IMR-90 (cell line): ENCODE data around the gene CSGALNACT2. TPM values are rescaled to one million over a fixed set of nuclear protein-coding genes. Genes with fewer than 3 reads are reported as not detected.

Experiments
- ATAC-seq: fragments of 200-7000 bp; cut with Tn5 transposase; 2 replicates; pipeline ENCODE4 v1.9.1; 2020; ENCODE audit warnings: low read depth, mild to moderate bottlenecking, moderate library complexity
- BruUV-seq: library from RNA; stranded (reverse); fragments of 400-500 nt; replicated peaks from 2 replicates; lab custom pipeline; 2021; lab: Mats Ljungman, UMichigan
- CTCF ChIA-PET: fragments of 300-600 bp; formaldehyde crosslinking; extraction: SDS; loops from one replicate; lab custom pipeline; 2021; ENCODE audit warnings: antibody characterized with exemption; lab: Yijun Ruan, JAX
- POLR2A ChIA-PET: fragments of 300-600 bp; sonication (Branson Sonifier 250); formaldehyde crosslinking; loops from one replicate; lab custom pipeline; 2022; ENCODE audit warnings: antibody characterized with exemption; ENCODE audit not compliant: unreplicated experiment; lab: Charles Lee
- DNase-seq: peaks from one replicate; pipeline ENCODE4 v3.0.0; 2013
- H2AFZ ChIP-seq: replicated peaks from 2 replicates; pipeline ENCODE3; 2013; ENCODE audit warnings: low read length, mild to moderate bottlenecking; ENCODE audit not compliant: poor library complexity
- H2AK5ac ChIP-seq: 2 replicates; pipeline ENCODE4 v1.6.1; 2013; ENCODE audit warnings: low read depth, low read length, inconsistent platforms
- H2AK9ac ChIP-seq: replicated peaks from 2 replicates; pipeline ENCODE3; 2013; ENCODE audit warnings: mild to moderate bottlenecking, low read depth, low read length, moderate library complexity; ENCODE audit not compliant: poor library complexity
- H2BK120ac ChIP-seq: 2 replicates; pipeline ENCODE4 v1.6.1; 2013; ENCODE audit warnings: low read depth, low read length, inconsistent platforms
- H2BK15ac ChIP-seq: 3 replicates; pipeline ENCODE4 v1.6.1; 2013; ENCODE audit warnings: low read depth, low read length, inconsistent platforms
- H2BK20ac ChIP-seq: 2 replicates; pipeline ENCODE4 v1.6.1; 2013; ENCODE audit warnings: low read depth, mild to moderate bottlenecking, inconsistent platforms, low read length, moderate library complexity
- H2BK5ac ChIP-seq: 2 replicates; pipeline ENCODE4 v1.6.1; 2013; ENCODE audit warnings: mild to moderate bottlenecking, low read depth, low read length, inconsistent platforms; ENCODE audit not compliant: poor library complexity, severe bottlenecking
- H3K14ac ChIP-seq: replicated peaks from 2 replicates; pipeline ENCODE4 v1.6.1; 2013; ENCODE audit warnings: low read depth, low read length, inconsistent platforms
- H3K18ac ChIP-seq: 2 replicates; pipeline ENCODE4 v1.6.1; 2013; ENCODE audit warnings: low read depth, low read length, control low read depth
- H3K23ac ChIP-seq: 2 replicates; pipeline ENCODE4 v1.6.1; 2013; ENCODE audit warnings: low read depth, low read length, inconsistent platforms
- H3K27ac ChIP-seq: 2 replicates; pipeline ENCODE4 v1.5.1; 2013; ENCODE audit warnings: mild to moderate bottlenecking, control low read depth, low read length; ENCODE audit not compliant: insufficient read depth
- H3K27me3 ChIP-seq: 2 replicates; pipeline ENCODE4 v1.6.1; 2013; ENCODE audit warnings: low read length; ENCODE audit not compliant: control insufficient read depth, insufficient read depth
- H3K36me3 ChIP-seq: 2 replicates; pipeline ENCODE4 v1.6.1; 2013; ENCODE audit warnings: low read length, mixed read lengths; ENCODE audit not compliant: control insufficient read depth, insufficient read depth
- H3K4ac ChIP-seq: 2 replicates; pipeline ENCODE4 v1.6.1; 2013; ENCODE audit warnings: low read depth, low read length, inconsistent platforms
- H3K4me1 ChIP-seq: 2 replicates; pipeline ENCODE4 v1.6.1; 2013; ENCODE audit warnings: low read length, mixed read lengths; ENCODE audit not compliant: control insufficient read depth, insufficient read depth
- H3K4me2 ChIP-seq: 2 replicates; pipeline ENCODE4 v1.6.1; 2013; ENCODE audit warnings: low read depth, mild to moderate bottlenecking, control low read depth, low read length, moderate library complexity
- H3K4me3 ChIP-seq: 2 replicates; pipeline ENCODE4 v1.5.1; 2013; ENCODE audit warnings: low read depth, mild to moderate bottlenecking, control low read depth, low read length, moderate library complexity; ENCODE audit not compliant: insufficient read depth
- H3K56ac ChIP-seq: 2 replicates; pipeline ENCODE4 v1.6.1; 2013; ENCODE audit warnings: low read length, inconsistent platforms; ENCODE audit not compliant: insufficient read depth; ENCODE audit errors: extremely low read depth
- H3K79me1 ChIP-seq, 2 experiments: 2 replicates each; pipeline ENCODE4 v1.6.1; 2013; ENCODE audit warnings: low read length in 2 of 2, inconsistent platforms in 1 of 2, low read depth in 1 of 2
- H3K9ac ChIP-seq: 2 replicates; pipeline ENCODE4 v1.6.1; 2013; ENCODE audit warnings: low read depth, low read length, control low read depth
- H3K9me1 ChIP-seq: 2 replicates; pipeline ENCODE4 v1.6.1; 2013; ENCODE audit warnings: low read length, inconsistent platforms; ENCODE audit not compliant: insufficient read depth
- H3K9me3 ChIP-seq: 2 replicates; pipeline ENCODE4 v1.6.1; 2013; ENCODE audit warnings: low read length; ENCODE audit not compliant: control insufficient read depth, insufficient read depth
- H4K20me1 ChIP-seq: 2 replicates; pipeline ENCODE4 v1.6.1; 2013; ENCODE audit warnings: low read length, inconsistent platforms; ENCODE audit not compliant: insufficient read depth
- H4K5ac ChIP-seq: 2 replicates; pipeline ENCODE4 v1.6.1; 2013; ENCODE audit warnings: mild to moderate bottlenecking, low read depth, low read length, control low read depth
- H4K8ac ChIP-seq, 2 experiments: 2 replicates each; pipeline ENCODE4 v1.6.1; 2013; ENCODE audit warnings: low read depth in 2 of 2, low read length in 2 of 2, control low read depth in 1 of 2, inconsistent platforms in 1 of 2
- H4K91ac ChIP-seq: 2 replicates; pipeline ENCODE4 v1.6.1; 2013; ENCODE audit warnings: low read depth, low read length, inconsistent platforms; ENCODE audit not compliant: insufficient read depth
- BHLHE40 ChIP-seq: fragments of 150-350 bp; IDR thresholded peaks from 2 replicates; pipeline ENCODE4 v1.6.1; 2016; ENCODE audit warnings: mild to moderate bottlenecking, low read depth, low read length
- CEBPB ChIP-seq: IDR thresholded peaks from 2 replicates; pipeline ENCODE4 v1.6.1; 2012; ENCODE audit warnings: low read depth, low read length, improper control_type of control experiment
- CHD1 ChIP-seq: IDR thresholded peaks from 2 replicates; pipeline ENCODE4 v1.6.1; 2012; ENCODE audit warnings: low read depth, low read length, improper control_type of control experiment
- FOS ChIP-seq: fragments of 150-350 bp; IDR thresholded peaks from 2 replicates; pipeline ENCODE4 v1.6.1; 2016; ENCODE audit warnings: low read depth, low read length
- MAFK ChIP-seq: IDR thresholded peaks from 2 replicates; pipeline ENCODE4 v1.6.1; 2012; ENCODE audit warnings: low read depth, low read length, improper control_type of control experiment
- MAZ ChIP-seq: IDR thresholded peaks from 2 replicates; pipeline ENCODE4 v1.6.1; 2012; ENCODE audit warnings: low read depth, mild to moderate bottlenecking, low read length, improper control_type of control experiment, moderate library complexity, borderline replicate concordance
- MXI1 ChIP-seq: IDR thresholded peaks from 2 replicates; pipeline ENCODE4 v1.6.1; 2012; ENCODE audit warnings: low read depth, mild to moderate bottlenecking, low read length, moderate library complexity, borderline replicate concordance
- NFE2L2 ChIP-seq: fragments of 150-350 bp; IDR thresholded peaks from 2 replicates; pipeline ENCODE4 v1.6.1; 2016; ENCODE audit warnings: low read depth, mild to moderate bottlenecking, low read length
- POLR2A ChIP-seq: IDR thresholded peaks from 2 replicates; pipeline ENCODE4 v1.6.1; 2012; ENCODE audit warnings: mild to moderate bottlenecking, low read depth, low read length
- RCOR1 ChIP-seq: IDR thresholded peaks from 2 replicates; pipeline ENCODE4 v1.6.1; 2012; ENCODE audit warnings: mild to moderate bottlenecking, low read length, improper control_type of control experiment; ENCODE audit not compliant: insufficient replicate concordance
- RFX5 ChIP-seq: IDR thresholded peaks from 2 replicates; pipeline ENCODE4 v1.8.0; 2012; ENCODE audit warnings: low read depth, mild to moderate bottlenecking, low read length, moderate library complexity
- SMC3 ChIP-seq: fragments of 150-350 bp; IDR thresholded peaks from 2 replicates; pipeline ENCODE4 v1.6.1; 2016; ENCODE audit warnings: low read depth, mild to moderate bottlenecking, antibody characterized with exemption, low read length, moderate library complexity
- WGBS, 2 experiments: methylation state at CpG; one replicate each; pipeline versions ENCODE4 v1.1.5 to v1.1.7; 2013; ENCODE audit warnings: missing lambda C conversion rate in 2 of 2; ENCODE audit not compliant: insufficient read length in 1 of 2; ENCODE audit errors: extremely low coverage in 2 of 2; 5-methylcytosine and 5-hydroxymethylcytosine counted together
- dilution Hi-C: fragments of 300-500 bp; cut with HindIII; formaldehyde crosslinking; loops from one replicate; pipeline ENCODE4 v1.14.3; 2018; ENCODE audit warnings: low sequenced_read_pairs; ENCODE audit not compliant: unreplicated experiment
- in situ Hi-C: fragments of 300-500 bp; cut with MboI; formaldehyde crosslinking; loops from 3 replicates; pipeline ENCODE4 v1.14.3; 2019; ENCODE audit warnings: low sequenced_read_pairs, inconsistent platforms, mixed read lengths
- intact Hi-C: fragments of 100-400 bp; cut with micrococcal nuclease; formaldehyde crosslinking; loops from 2 replicates; pipeline ENCODE4 v1.10.0; 2022
- polyA plus RNA-seq, 3 experiments: library from polyadenylated mRNA; depleted of rRNA; stranded (reverse); fragments of >200 nt; gene quantifications; 2 replicates each; pipeline ENCODE4 v1.2.3, GENCODE V29; 2012; ENCODE audit warnings: low replicate concordance in 1 of 3
- total RNA-seq: library from RNA; depleted of rRNA; stranded (reverse); fragments of >200 nt; gene quantifications from 2 replicates; pipeline ENCODE4 v1.2.3, GENCODE V29; 2012
- TF ChIP-seq, protein P1 (sequence below): fragments of 150-350 bp; IDR thresholded peaks from 2 replicates; pipeline ENCODE4 v1.6.1; 2016; ENCODE audit warnings: low read depth, mild to moderate bottlenecking, low read length, moderate library complexity, borderline replicate concordance
- TF ChIP-seq, protein P2 (sequence below): fragments of 150-350 bp; IDR thresholded peaks from 2 replicates; pipeline ENCODE4 v1.6.1; 2017; ENCODE audit warnings: mild to moderate bottlenecking, antibody characterized with exemption, low read length, low read depth
- TF ChIP-seq, protein P3 (sequence below): conservative IDR thresholded peaks from 2 replicates; pipeline ENCODE4 v1.5.1; 2012; ENCODE audit warnings: mild to moderate bottlenecking, low read depth, low read length, improper control_type of control experiment

Gene CSGALNACT2
- total and polyA plus RNA-seq, 2 of the 4 experiments (the other 2 are of a cell fraction), result 6.5 to 13.1 TPM

DNA sequence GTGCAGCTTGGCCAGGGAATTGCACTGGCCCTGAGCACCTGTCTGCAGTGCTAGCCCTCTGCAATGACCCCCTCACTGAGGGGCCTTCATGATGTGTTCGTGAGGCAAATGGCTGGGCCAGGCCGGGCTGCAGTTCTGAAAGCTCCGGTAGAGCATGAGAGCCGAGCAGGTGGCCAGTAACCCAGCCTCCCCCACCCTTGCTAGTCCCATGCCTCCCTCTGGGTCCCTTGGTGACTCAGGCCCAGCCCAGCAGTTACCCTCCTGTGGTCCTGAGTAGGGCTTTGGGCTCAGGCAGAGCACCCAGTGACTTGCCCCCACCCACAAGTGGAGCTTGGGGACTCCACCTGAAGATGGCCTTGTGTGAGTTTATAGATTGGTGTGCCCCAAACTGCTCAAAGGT, 16.1 kb upstream of the CSGALNACT2 start:
- no peak overlapping the region for H3K23ac ChIP-seq
- dilution Hi-C loops (no loop called here), intact Hi-C loops (no loop called here), in situ Hi-C loops (no loop called here)
- peaks cover 34% of the 10 kb centered on the region for H3K27me3 ChIP-seq
- no peak overlapping the region for H2BK5ac ChIP-seq
- no peak overlapping the region for H3K18ac ChIP-seq
- H2BK15ac ChIP-seq, result no peak overlapping the region
- H4K91ac ChIP-seq, result no peak overlapping the region
- H3K4me2 ChIP-seq, result no peak overlapping the region
- no peaks in the 10 kb centered on the region for H4K20me1 ChIP-seq
- ChIA-PET POLR2A (no interaction called here), CTCF (interaction anchor here (1.4 kb wide), 1 partner anchor 17 kb away, joined by 3 read pairs; no protein-coding TSS in a partner anchor)
- H3K79me1 ChIP-seq, result no peaks in the 10 kb centered on the region
- no peak overlapping the region for H4K5ac ChIP-seq
- H3K36me3 ChIP-seq, result no peaks in the 10 kb centered on the region
- H2AFZ ChIP-seq, result no peak overlapping the region
- ATAC-seq (no peak), DNase-seq (no peak)
- no peak overlapping the region for H3K9ac ChIP-seq
- H4K8ac ChIP-seq, result no peak overlapping the region
- H3K4me1 ChIP-seq, result no peaks in the 10 kb centered on the region
- no peak overlapping the region for H2AK5ac ChIP-seq
- H3K4ac ChIP-seq, result no peak overlapping the region
- no peaks in the 10 kb centered on the region for H3K9me3 ChIP-seq
- H2BK20ac ChIP-seq, result no peak overlapping the region
- BruUV-seq, result no TSS peak
- no peak overlapping the region for H3K56ac ChIP-seq
- no peak overlapping the region for H3K4me3 ChIP-seq
- H2AK9ac ChIP-seq, result peak overlapping the region; percentile 59
- H3K27ac ChIP-seq, result no peak overlapping the region
- no peak overlapping the region for H2BK120ac ChIP-seq
- 85% methylated on average over 4 of the region's 4 CpGs; no CpG with 5 or more reads in 1 of the 2 experiments for WGBS, 2 experiments
- H3K9me1 ChIP-seq, result 0 out of 2 replicates have a peak, but pooled peaks cover 4% of the 10 kb centered on the region
- H3K14ac ChIP-seq, result no peak overlapping the region
- no peak for TF ChIP-seq CHD1
- no peak for TF ChIP-seq BHLHE40
- no peak for TF ChIP-seq MAFK
- TF ChIP-seq POLR2A, result no peak
- no peak for TF ChIP-seq RCOR1
- no peak for TF ChIP-seq RFX5
- no peak for TF ChIP-seq FOS
- no peak for TF ChIP-seq CEBPB
- TF ChIP-seq SMC3, result no peak
- TF ChIP-seq MXI1, result no peak
- no peak for TF ChIP-seq NFE2L2
- TF ChIP-seq, protein P1, sequence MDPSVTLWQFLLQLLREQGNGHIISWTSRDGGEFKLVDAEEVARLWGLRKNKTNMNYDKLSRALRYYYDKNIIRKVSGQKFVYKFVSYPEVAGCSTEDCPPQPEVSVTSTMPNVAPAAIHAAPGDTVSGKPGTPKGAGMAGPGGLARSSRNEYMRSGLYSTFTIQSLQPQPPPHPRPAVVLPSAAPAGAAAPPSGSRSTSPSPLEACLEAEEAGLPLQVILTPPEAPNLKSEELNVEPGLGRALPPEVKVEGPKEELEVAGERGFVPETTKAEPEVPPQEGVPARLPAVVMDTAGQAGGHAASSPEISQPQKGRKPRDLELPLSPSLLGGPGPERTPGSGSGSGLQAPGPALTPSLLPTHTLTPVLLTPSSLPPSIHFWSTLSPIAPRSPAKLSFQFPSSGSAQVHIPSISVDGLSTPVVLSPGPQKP, result no peak
- TF ChIP-seq, protein P2, sequence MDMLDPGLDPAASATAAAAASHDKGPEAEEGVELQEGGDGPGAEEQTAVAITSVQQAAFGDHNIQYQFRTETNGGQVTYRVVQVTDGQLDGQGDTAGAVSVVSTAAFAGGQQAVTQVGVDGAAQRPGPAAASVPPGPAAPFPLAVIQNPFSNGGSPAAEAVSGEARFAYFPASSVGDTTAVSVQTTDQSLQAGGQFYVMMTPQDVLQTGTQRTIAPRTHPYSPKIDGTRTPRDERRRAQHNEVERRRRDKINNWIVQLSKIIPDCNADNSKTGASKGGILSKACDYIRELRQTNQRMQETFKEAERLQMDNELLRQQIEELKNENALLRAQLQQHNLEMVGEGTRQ, result no peak
- TF ChIP-seq, protein P3, sequence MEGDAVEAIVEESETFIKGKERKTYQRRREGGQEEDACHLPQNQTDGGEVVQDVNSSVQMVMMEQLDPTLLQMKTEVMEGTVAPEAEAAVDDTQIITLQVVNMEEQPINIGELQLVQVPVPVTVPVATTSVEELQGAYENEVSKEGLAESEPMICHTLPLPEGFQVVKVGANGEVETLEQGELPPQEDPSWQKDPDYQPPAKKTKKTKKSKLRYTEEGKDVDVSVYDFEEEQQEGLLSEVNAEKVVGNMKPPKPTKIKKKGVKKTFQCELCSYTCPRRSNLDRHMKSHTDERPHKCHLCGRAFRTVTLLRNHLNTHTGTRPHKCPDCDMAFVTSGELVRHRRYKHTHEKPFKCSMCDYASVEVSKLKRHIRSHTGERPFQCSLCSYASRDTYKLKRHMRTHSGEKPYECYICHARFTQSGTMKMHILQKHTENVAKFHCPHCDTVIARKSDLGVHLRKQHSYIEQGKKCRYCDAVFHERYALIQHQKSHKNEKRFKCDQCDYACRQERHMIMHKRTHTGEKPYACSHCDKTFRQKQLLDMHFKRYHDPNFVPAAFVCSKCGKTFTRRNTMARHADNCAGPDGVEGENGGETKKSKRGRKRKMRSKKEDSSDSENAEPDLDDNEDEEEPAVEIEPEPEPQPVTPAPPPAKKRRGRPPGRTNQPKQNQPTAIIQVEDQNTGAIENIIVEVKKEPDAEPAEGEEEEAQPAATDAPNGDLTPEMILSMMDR, result no peak
- no peak for TF ChIP-seq MAZ
